HG02943 (cell line): ENCODE data around the gene FAU.
"Not testable (repeated sequence)": the region's sequence is repeated elsewhere in the genome, so short reads cannot be mapped to it uniquely, and the experiment has no call there.

Experiments used
- ATAC-seq: cut with Tn5 transposase; IDR thresholded peaks from one replicate; pipeline ENCODE4 v1.9.1; 2021; ENCODE audit warnings: mild to moderate bottlenecking, low read depth, moderate library complexity; ENCODE audit not compliant: unreplicated experiment

Gene FAU

GRCh38 chr11:65124480-65125196 is 2.7 kb upstream of the FAU start:
- ATAC-seq = no peak

- no peak for ATAC-seq
Observed at GRCh38 chr11:65121447-65121864, 478 bp downstream of the FAU start.

- ATAC-seq = no peak
Observed at GRCh38 chr11:65120831-65121230, 1.1 kb downstream of the FAU start.

GRCh38 chr11:65119670-65119995 is 2.3 kb downstream of the FAU start:
- no peak for ATAC-seq

GRCh38 chr11:65118891-65119669 is 2.9 kb downstream of the FAU start:
- ATAC-seq = not testable (repeated sequence)

- no peak for ATAC-seq
Observed at GRCh38 chr11:65118097-65118837, 3.7 kb downstream of the FAU start.

GRCh38 chr11:65117206-65118096 is 4.5 kb downstream of the FAU start, which contains the start of gene ZNHIT2:
ZNHIT2 (minus strand) TSS chr11:65117701; CDS start chr11:65117653, 48 bp downstream.
- ATAC-seq = peak; percentile 57

- peak; percentile 2 for ATAC-seq
Observed at GRCh38 chr11:65116370-65117205, 5.3 kb downstream of the FAU start.

GRCh38 chr11:65115361-65116082 is 6.4 kb downstream of the FAU start:
- no peak for ATAC-seq

GRCh38 chr11:65114538-65115171 is 7.3 kb downstream of the FAU start:
- no peak for ATAC-seq

- no peak for ATAC-seq
Observed at GRCh38 chr11:65113839-65114238, 8.1 kb downstream of the FAU start.

GRCh38 chr11:65113361-65113756 is 8.6 kb downstream of the FAU start:
- ATAC-seq = no peak

- ATAC-seq = no peak
Observed at GRCh38 chr11:65112546-65113360, 9.2 kb downstream of the FAU start.

- peak; percentile 49 for ATAC-seq
Observed at GRCh38 chr11:65111744-65112545, 10.0 kb downstream of the FAU start, which contains the start of gene TM7SF2. TM7SF2 (plus strand) TSS chr11:65111872; CDS start chr11:65112016, 144 bp downstream.

- ATAC-seq = no peak
Observed at GRCh38 chr11:65111159-65111743, 10.7 kb downstream of the FAU start.

GRCh38 chr11:65110354-65110861 is 11.5 kb downstream of the FAU start:
- no peak for ATAC-seq
